Activated CD4-positive, alpha-beta T cell treated with anti-CD3 and anti-CD28 coated beads, Interleukin-2, amount 10 ng/mL, durations not matched to agents 24 days and 14 days (primary cell): ENCODE data around the gene FEZF2. TPM values are rescaled to one million over a fixed set of nuclear protein-coding genes. Genes with fewer than 3 reads are reported as not detected.

Experiments used
- DNase-seq: peaks from one replicate; pipeline ENCODE4 v3.0.0; 2022
- H3K27ac Mint-ChIP-seq: one replicate; pipeline ENCODE4 v1.8.0; 2022; ENCODE audit warnings: mild to moderate bottlenecking, mixed read lengths
- H3K27me3 Mint-ChIP-seq: one replicate; pipeline ENCODE4 v1.8.0; 2022; ENCODE audit warnings: mixed read lengths
- H3K36me3 Mint-ChIP-seq: one replicate; pipeline ENCODE4 v1.8.0; 2022; ENCODE audit warnings: low read depth, mild to moderate bottlenecking, mixed read lengths
- H3K4me1 Mint-ChIP-seq: one replicate; pipeline ENCODE4 v1.8.0; 2021; ENCODE audit warnings: mixed read lengths
- H3K4me3 Mint-ChIP-seq: one replicate; pipeline ENCODE4 v1.8.0; 2022; ENCODE audit warnings: mild to moderate bottlenecking, moderate library complexity, mixed read lengths
- H3K9me3 Mint-ChIP-seq: one replicate; pipeline ENCODE4 v1.8.0; 2021; ENCODE audit warnings: mixed read lengths
- intact Hi-C: fragments of 100-400 bp; cut with micrococcal nuclease; formaldehyde crosslinking; loops from one replicate; pipeline ENCODE4 v1.15.1; 2023
- total RNA-seq: library from RNA; stranded (reverse); gene quantifications from 2 replicates; pipeline ENCODE4 v1.2.3, GENCODE V29; 2022

FEZF2 gene
- total RNA-seq: not detected in 2 replicates

GRCh38 chr3:62373215-62373614 lies at the start of gene FEZF2:
Gene FEZF2, minus strand, starts transcription at chr3:62373550. Its CDS starts 682 bp downstream, at chr3:62372868.
- Mint-ChIP-seq H3K27me3 (peaks cover 82% of the 10 kb centered on the region), H3K27ac (peak within 1 kb of the TSS; percentile 60), H3K9me3 (peaks cover 14% of the 10 kb centered on the region), H3K4me1 (no peaks in the 10 kb centered on the region), H3K36me3 (peaks cover 2% of the 10 kb centered on the region), H3K4me3 (no peak within 1 kb of the TSS)
- intact Hi-C loops: loop anchor here (10.0 kb wide), 2 partner anchors 502 to 808 kb away; partner anchors contain the start of genes CADPS and PTPRG
- DNase-seq: no peak

GRCh38 chr3:62421207-62421606 lies 47.9 kb upstream of the FEZF2 start:
- H3K36me3 Mint-ChIP-seq: no peaks in the 10 kb centered on the region
- no peaks in the 10 kb centered on the region for H3K27me3 Mint-ChIP-seq
- no peaks in the 10 kb centered on the region for H3K4me1 Mint-ChIP-seq
- DNase-seq: no peak
- H3K27ac Mint-ChIP-seq: no peak overlapping the region
- no peaks in the 10 kb centered on the region for H3K9me3 Mint-ChIP-seq
- intact Hi-C loops: no loop called here
- no peak overlapping the region for H3K4me3 Mint-ChIP-seq

DNA sequence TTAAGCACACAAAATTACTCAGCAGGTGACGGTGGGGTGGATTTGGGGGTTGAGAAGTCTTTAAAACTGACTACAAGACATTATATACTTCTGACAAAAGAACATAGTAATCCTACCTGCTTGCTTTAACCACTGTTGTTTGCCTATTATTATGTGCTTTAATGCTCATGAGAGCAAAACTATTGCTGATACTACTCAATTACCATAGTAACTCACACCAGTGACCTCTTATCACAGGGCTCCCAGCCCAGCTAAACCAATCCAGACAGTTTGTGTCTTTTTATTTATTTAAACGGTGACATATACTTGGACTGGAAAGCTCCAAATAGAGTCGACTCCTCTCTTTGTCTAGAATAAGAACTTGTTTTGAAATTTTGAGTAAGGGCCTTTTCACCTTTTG lies 42.8 kb upstream of the FEZF2 start:
- no peak for DNase-seq
- no peaks in the 10 kb centered on the region for H3K36me3 Mint-ChIP-seq
- no peaks in the 10 kb centered on the region for H3K27me3 Mint-ChIP-seq
- H3K27ac Mint-ChIP-seq: no peak overlapping the region
- H3K4me1 Mint-ChIP-seq: no peaks in the 10 kb centered on the region
- no peaks in the 10 kb centered on the region for H3K9me3 Mint-ChIP-seq
- intact Hi-C loops: no loop called here
- no peak overlapping the region for H3K4me3 Mint-ChIP-seq

- no peak overlapping the region for H3K4me3 Mint-ChIP-seq
- H3K36me3 Mint-ChIP-seq: no peaks in the 10 kb centered on the region
- DNase-seq: no peak
- H3K27ac Mint-ChIP-seq: no peak overlapping the region
- no peaks in the 10 kb centered on the region for H3K9me3 Mint-ChIP-seq
- intact Hi-C loops: no loop called here
- H3K27me3 Mint-ChIP-seq: no peaks in the 10 kb centered on the region
- H3K4me1 Mint-ChIP-seq: no peaks in the 10 kb centered on the region
Measured at GRCh38 chr3:62415312-62415801, 42.0 kb upstream of the FEZF2 start.

GRCh38 chr3:62414786-62415185 lies 41.4 kb upstream of the FEZF2 start:
- Mint-ChIP-seq H3K36me3 (no peaks in the 10 kb centered on the region), H3K27ac (no peak overlapping the region), H3K9me3 (no peaks in the 10 kb centered on the region), H3K4me1 (no peaks in the 10 kb centered on the region), H3K4me3 (no peak overlapping the region), H3K27me3 (peaks cover 4% of the 10 kb centered on the region)
- intact Hi-C loops: loop anchor here (5.0 kb wide), 1 partner anchor 73 kb away; no protein-coding TSS in a partner anchor
- DNase-seq: no peak

DNA sequence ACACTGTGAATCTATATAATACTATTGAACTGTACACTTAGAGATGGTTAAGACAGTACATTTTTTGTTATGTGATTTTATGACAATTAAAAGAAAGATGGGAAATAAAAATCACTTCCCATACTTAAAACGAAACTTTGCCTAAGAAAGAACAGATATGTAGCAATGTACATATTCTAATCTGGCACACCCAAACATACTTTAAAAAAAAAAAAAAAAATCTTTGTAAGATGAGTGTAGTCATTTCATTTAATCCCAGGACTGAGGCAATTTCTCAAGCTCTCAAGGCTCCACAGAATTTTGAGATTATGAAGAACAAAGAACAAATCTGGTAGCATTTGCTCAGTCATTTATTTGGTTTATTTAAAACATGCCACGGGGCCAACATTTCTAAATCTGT lies 40.3 kb upstream of the FEZF2 start:
- no peaks in the 10 kb centered on the region for H3K4me1 Mint-ChIP-seq
- no peaks in the 10 kb centered on the region for H3K36me3 Mint-ChIP-seq
- no peak overlapping the region for H3K27ac Mint-ChIP-seq
- intact Hi-C loops: loop anchor here (5.0 kb wide), 1 partner anchor 74 kb away; no protein-coding TSS in a partner anchor
- peaks cover 4% of the 10 kb centered on the region for H3K27me3 Mint-ChIP-seq
- H3K9me3 Mint-ChIP-seq: no peaks in the 10 kb centered on the region
- DNase-seq: no peak
- H3K4me3 Mint-ChIP-seq: no peak overlapping the region

- no peak overlapping the region for H3K4me3 Mint-ChIP-seq
- H3K9me3 Mint-ChIP-seq: no peaks in the 10 kb centered on the region
- H3K36me3 Mint-ChIP-seq: no peaks in the 10 kb centered on the region
- H3K4me1 Mint-ChIP-seq: no peaks in the 10 kb centered on the region
- no peak overlapping the region for H3K27ac Mint-ChIP-seq
- intact Hi-C loops: no loop called here
- peaks cover 9% of the 10 kb centered on the region for H3K27me3 Mint-ChIP-seq
- no peak for DNase-seq
Measured at GRCh38 chr3:62406945-62407344, 33.6 kb upstream of the FEZF2 start.

- Mint-ChIP-seq H3K4me1 (no peaks in the 10 kb centered on the region), H3K4me3 (no peak overlapping the region), H3K9me3 (no peaks in the 10 kb centered on the region), H3K27ac (no peak overlapping the region), H3K27me3 (peaks cover 9% of the 10 kb centered on the region), H3K36me3 (no peaks in the 10 kb centered on the region)
- intact Hi-C loops: no loop called here
- DNase-seq: no peak
Measured at GRCh38 chr3:62405566-62405965, 32.2 kb upstream of the FEZF2 start.

DNA sequence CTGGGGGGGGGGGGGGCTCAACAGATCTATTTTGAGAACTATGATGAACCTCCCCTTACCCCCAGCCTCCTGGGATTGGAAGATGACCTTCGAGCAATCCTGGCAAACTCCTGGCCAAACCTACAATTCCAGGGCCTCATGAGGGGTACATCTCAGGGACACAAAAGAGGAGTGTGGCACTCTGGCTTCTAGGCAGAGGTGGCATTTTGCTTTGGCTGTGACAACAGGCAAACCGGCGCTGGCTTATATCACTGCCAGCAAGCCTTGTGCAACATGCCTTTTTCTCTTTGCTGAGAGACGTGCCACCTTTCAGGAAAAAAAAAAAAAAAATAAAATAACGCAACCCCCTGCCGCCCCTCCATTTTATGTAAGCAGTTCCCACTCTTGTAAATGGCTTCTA lies 31.8 kb upstream of the FEZF2 start:
- H3K9me3 Mint-ChIP-seq: no peaks in the 10 kb centered on the region
- DNase-seq: no peak
- no peak overlapping the region for H3K4me3 Mint-ChIP-seq
- no peaks in the 10 kb centered on the region for H3K36me3 Mint-ChIP-seq
- H3K27me3 Mint-ChIP-seq: peaks cover 8% of the 10 kb centered on the region
- no peaks in the 10 kb centered on the region for H3K4me1 Mint-ChIP-seq
- H3K27ac Mint-ChIP-seq: no peak overlapping the region
- intact Hi-C loops: no loop called here

DNA sequence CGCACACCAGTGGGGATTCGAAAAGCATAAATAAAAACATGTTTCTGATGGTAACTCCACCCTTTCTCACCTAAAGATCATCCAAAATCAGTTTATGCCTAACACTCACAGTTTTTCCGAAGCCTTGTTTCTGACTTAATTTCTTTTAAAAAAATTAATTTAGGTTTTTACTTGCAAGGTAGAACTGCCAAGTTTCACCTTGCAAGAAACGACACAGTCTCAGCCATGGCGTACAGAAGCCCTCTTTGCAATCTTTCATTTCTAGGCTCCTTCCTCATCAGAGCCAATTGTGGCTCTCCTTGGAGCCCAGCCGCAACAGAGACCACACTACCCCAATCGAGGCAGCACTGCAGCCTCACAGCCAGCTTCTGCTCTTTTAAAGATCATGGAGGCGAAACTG lies 31.0 kb upstream of the FEZF2 start:
- intact Hi-C loops: no loop called here
- peaks cover 5% of the 10 kb centered on the region for H3K27me3 Mint-ChIP-seq
- H3K9me3 Mint-ChIP-seq: no peaks in the 10 kb centered on the region

DNA sequence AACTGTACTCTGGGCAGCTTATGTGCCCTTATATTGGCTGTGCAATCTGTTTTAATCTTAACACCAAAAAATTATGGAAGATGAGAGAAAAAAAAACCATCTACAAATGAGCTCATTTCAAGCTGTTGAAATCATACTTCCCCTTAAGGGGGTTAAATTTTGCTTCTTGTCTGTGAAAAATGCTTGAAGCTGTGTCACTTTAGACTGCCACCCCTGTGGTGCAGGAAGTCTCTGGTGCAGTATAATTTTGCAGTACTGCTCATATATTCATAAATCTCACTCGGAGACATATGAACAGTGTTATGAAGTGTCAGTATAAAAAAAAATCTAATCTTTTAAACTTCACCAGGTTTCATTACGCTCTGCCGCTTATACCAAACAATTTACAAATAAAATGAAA lies 30.4 kb upstream of the FEZF2 start:
- no peaks in the 10 kb centered on the region for H3K36me3 Mint-ChIP-seq
- intact Hi-C loops: no loop called here
- no peak overlapping the region for H3K27ac Mint-ChIP-seq
- H3K4me1 Mint-ChIP-seq: no peaks in the 10 kb centered on the region
- H3K27me3 Mint-ChIP-seq: peaks cover 5% of the 10 kb centered on the region
- H3K9me3 Mint-ChIP-seq: no peaks in the 10 kb centered on the region
- no peak for DNase-seq
- no peak overlapping the region for H3K4me3 Mint-ChIP-seq

More for the DNA sequence above, 31.0 kb upstream of the FEZF2 start:
- DNase-seq: no peak
- H3K36me3 Mint-ChIP-seq: no peaks in the 10 kb centered on the region
- no peak overlapping the region for H3K27ac Mint-ChIP-seq
- H3K4me3 Mint-ChIP-seq: no peak overlapping the region
- H3K4me1 Mint-ChIP-seq: no peaks in the 10 kb centered on the region

DNA sequence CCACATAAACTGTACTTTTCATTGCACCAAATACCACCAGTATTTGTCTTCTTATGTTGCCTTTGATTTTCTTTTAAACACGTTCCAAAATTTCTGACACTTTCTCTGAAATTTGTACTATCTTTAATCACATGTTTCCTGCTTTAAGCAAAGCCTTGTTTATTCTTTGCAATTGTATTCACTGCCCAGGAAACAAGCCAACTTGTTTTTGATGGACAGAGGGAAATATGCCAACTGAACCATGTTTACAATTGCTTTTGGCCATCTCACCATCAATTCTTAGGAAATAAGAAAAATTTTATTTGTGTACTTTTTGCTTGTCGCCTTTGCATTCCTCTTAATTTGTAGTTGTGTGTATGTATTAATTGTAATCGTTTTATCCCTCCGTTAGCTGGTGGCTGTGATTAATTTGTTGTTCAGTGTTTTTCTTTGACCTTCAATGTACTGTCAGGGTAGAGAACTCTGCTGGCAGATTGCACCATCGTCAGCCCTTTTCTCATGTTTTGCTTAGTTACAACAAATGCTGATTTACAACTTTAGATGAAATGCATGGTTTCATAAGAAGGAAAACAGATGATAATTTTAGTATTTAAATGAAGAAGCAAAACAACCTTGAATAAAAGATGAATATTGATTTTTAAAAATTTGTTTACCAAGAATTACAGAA lies 19.4 kb upstream of the FEZF2 start:
- peaks cover 1% of the 10 kb centered on the region for H3K27me3 Mint-ChIP-seq
- H3K36me3 Mint-ChIP-seq: no peaks in the 10 kb centered on the region
- H3K9me3 Mint-ChIP-seq: no peaks in the 10 kb centered on the region
- H3K4me1 Mint-ChIP-seq: no peaks in the 10 kb centered on the region
- H3K4me3 Mint-ChIP-seq: no peak overlapping the region
- DNase-seq: no peak
- no peak overlapping the region for H3K27ac Mint-ChIP-seq
- intact Hi-C loops: no loop called here

DNA sequence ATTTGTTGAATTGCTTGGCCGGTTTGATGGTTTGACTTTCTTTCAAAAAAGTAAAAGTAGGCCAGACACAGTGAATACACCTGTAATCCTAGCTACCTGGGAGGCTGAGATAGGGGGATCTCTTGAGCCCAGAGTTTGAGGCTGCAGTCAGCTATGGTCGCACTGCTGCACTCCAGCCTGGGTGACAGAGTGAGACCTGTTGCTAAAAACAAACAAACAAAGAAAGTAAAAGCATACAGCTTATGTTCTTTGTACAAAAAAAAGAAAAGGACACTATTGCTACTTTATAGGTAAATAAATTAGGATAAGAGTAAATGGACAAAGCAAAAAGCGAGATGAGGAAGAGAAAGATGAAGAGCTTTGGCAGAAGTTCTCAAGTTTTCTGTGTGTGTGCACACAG lies 13.9 kb upstream of the FEZF2 start:
- DNase-seq: no peak
- Mint-ChIP-seq H3K27ac (no peak overlapping the region), H3K27me3 (no peaks in the 10 kb centered on the region), H3K4me1 (no peaks in the 10 kb centered on the region), H3K36me3 (no peaks in the 10 kb centered on the region), H3K9me3 (no peaks in the 10 kb centered on the region), H3K4me3 (no peak overlapping the region)
- intact Hi-C loops: no loop called here

GRCh38 chr3:62379321-62379798 lies 6.0 kb upstream of the FEZF2 start:
- DNase-seq: no peak
- no peaks in the 10 kb centered on the region for H3K4me1 Mint-ChIP-seq
- intact Hi-C loops: loop anchor here (10.0 kb wide), 2 partner anchors 495 to 815 kb away; partner anchors contain the start of genes CADPS and PTPRG
- peaks cover 2% of the 10 kb centered on the region for H3K36me3 Mint-ChIP-seq
- H3K27me3 Mint-ChIP-seq: peaks cover 66% of the 10 kb centered on the region
- no peak overlapping the region for H3K27ac Mint-ChIP-seq
- H3K9me3 Mint-ChIP-seq: no peaks in the 10 kb centered on the region
- H3K4me3 Mint-ChIP-seq: no peak overlapping the region
